GM12878 (cell line): ENCODE data around the gene EID1. TPM values are rescaled to one million over a fixed set of nuclear protein-coding genes. Genes with fewer than 3 reads are reported as not detected.

Experiments used
- BRCA1 ChIP-seq: IDR thresholded peaks from 2 replicates; pipeline ENCODE4 v1.6.1; 2011; ENCODE audit warnings: low read depth, low read length, improper control_type of control experiment
- CHD4 ChIP-seq: fragments of 200-600 bp; sonication (generic); IDR thresholded peaks from 2 replicates; pipeline ENCODE4 v1.6.1; 2016; ENCODE audit warnings: mild to moderate bottlenecking
- CREM ChIP-seq: IDR thresholded peaks from 2 replicates; pipeline ENCODE4 v1.6.1; 2014; ENCODE audit warnings: antibody characterized with exemption, low read depth
- FOXK2 ChIP-seq: fragments of 450-650 bp; IDR thresholded peaks from 2 replicates; pipeline ENCODE4 v1.6.1; 2017; ENCODE audit warnings: mild to moderate bottlenecking, moderate library complexity
- GABPA ChIP-seq: IDR thresholded peaks from 2 replicates; pipeline ENCODE4 v1.6.1; 2014; ENCODE audit warnings: antibody characterized with exemption, low read depth, mild to moderate bottlenecking, inconsistent platforms
- IRF3 ChIP-seq: fragments of 450-650 bp; IDR thresholded peaks from 2 replicates; pipeline ENCODE4 v1.6.1; 2014; ENCODE audit warnings: mild to moderate bottlenecking
- KDM1A ChIP-seq: fragments of 200-600 bp; sonication (generic); IDR thresholded peaks from 2 replicates; pipeline ENCODE4 v1.6.1; 2016; ENCODE audit warnings: borderline replicate concordance
- MTA3 ChIP-seq: IDR thresholded peaks from 2 replicates; pipeline ENCODE4 v1.6.1; 2012; ENCODE audit warnings: low read length, inconsistent platforms, borderline replicate concordance
- MXI1 ChIP-seq: fragments of 150-350 bp; IDR thresholded peaks from 2 replicates; pipeline ENCODE4 v1.6.1; 2011; ENCODE audit warnings: low read depth, mild to moderate bottlenecking, inconsistent platforms, low read length, improper control_type of control experiment
- NFYB ChIP-seq: IDR thresholded peaks from 2 replicates; pipeline ENCODE4 v1.6.1; 2011; ENCODE audit warnings: low read depth, mild to moderate bottlenecking, low read length, improper control_type of control experiment, moderate library complexity; ENCODE audit not compliant: insufficient read depth
- NR2C2 ChIP-seq: IDR thresholded peaks from 2 replicates; pipeline ENCODE4 v1.6.1; 2011; ENCODE audit warnings: borderline replicate concordance, low read depth; ENCODE audit not compliant: control insufficient read depth, insufficient read length
- PAX5 ChIP-seq: IDR thresholded peaks from 2 replicates; pipeline ENCODE4 v1.6.1; 2011; ENCODE audit warnings: low read depth, low read length, borderline replicate concordance
- POLR2AphosphoS2 ChIP-seq: IDR thresholded peaks from 2 replicates; pipeline ENCODE4 v1.6.1; 2011; ENCODE audit warnings: low read depth, mild to moderate bottlenecking, low read length, improper control_type of control experiment, moderate library complexity
- RCOR1 ChIP-seq: conservative IDR thresholded peaks from 2 replicates; pipeline ENCODE4 v1.6.1; 2012; ENCODE audit warnings: low read depth, low read length, improper control_type of control experiment
- RELA ChIP-seq: fragments of 450-650 bp; IDR thresholded peaks from 2 replicates; pipeline ENCODE4 v1.8.0; 2014; ENCODE audit warnings: borderline replicate concordance; ENCODE audit not compliant: partially characterized antibody
- RELB ChIP-seq: fragments of 450-650 bp; IDR thresholded peaks from 2 replicates; pipeline ENCODE4 v1.6.1; 2017; ENCODE audit warnings: low read depth, mild to moderate bottlenecking, moderate library complexity
- REST ChIP-seq: IDR thresholded peaks from 2 replicates; pipeline ENCODE4 v1.6.1; 2012; ENCODE audit warnings: mild to moderate bottlenecking, low read depth, low read length
- SMAD5 ChIP-seq: IDR thresholded peaks from 2 replicates; pipeline ENCODE4 v1.6.1; 2016; ENCODE audit warnings: antibody characterized with exemption, low read depth
- SMARCA5 ChIP-seq: fragments of 450-650 bp; IDR thresholded peaks from 2 replicates; pipeline ENCODE4 v1.6.1; 2017; ENCODE audit warnings: mild to moderate bottlenecking
- SUZ12 ChIP-seq: fragments of 200-600 bp; sonication (generic); IDR thresholded peaks from one replicate; pipeline ENCODE4 v1.6.1; 2018; ENCODE audit warnings: antibody characterized with exemption, mild to moderate bottlenecking; ENCODE audit not compliant: unreplicated experiment
- TARDBP ChIP-seq: IDR thresholded peaks from 2 replicates; pipeline ENCODE4 v1.6.1; 2016; ENCODE audit warnings: borderline replicate concordance
- TBL1XR1 ChIP-seq: IDR thresholded peaks from 2 replicates; pipeline ENCODE4 v1.6.1; 2012; ENCODE audit warnings: low read depth, low read length, improper control_type of control experiment
- USF2 ChIP-seq: IDR thresholded peaks from 2 replicates; pipeline ENCODE4 v1.6.1; 2011; ENCODE audit warnings: low read depth, low read length, improper control_type of control experiment, borderline replicate concordance
- YY1 ChIP-seq: IDR thresholded peaks from 2 replicates; pipeline ENCODE4 v1.6.1; 2011; ENCODE audit warnings: low read depth, mild to moderate bottlenecking, low read length
- polyA plus RNA-seq, 11 experiments: library from polyadenylated mRNA; depleted of rRNA in 4 of 11; unstranded in 6 of 11; stranded (reverse) in 5 of 11; fragments of >200 nt; fragmentation: Nextera tagmentation in 4 of 11; fragmentation: Illumina TruSeq in 1 of 11; extraction: Ambion mirVana in 4 of 11; extraction: Trizol in 1 of 11; gene quantifications; 1 replicate in 1 of 11; 2 replicates in 10 of 11; pipeline versions ENCODE4 v1.2.1 to v1.2.3, GENCODE V29; 2011 to 2016; ENCODE audit warnings: inconsistent platforms in 2 of 11, missing spikeins in 2 of 11, low read depth in 1 of 11
- total RNA-seq, 4 experiments: library from RNA; depleted of rRNA in 3 of 4; stranded (reverse); fragments of >200 nt in 3 of 4; fragmentation: Illumina TruSeq in 1 of 4; extraction: Trizol in 1 of 4; gene quantifications; 2 replicates each; pipeline versions ENCODE4 v1.2.1 to v1.2.3, GENCODE V29; 2013 to 2021

The EID1 gene
- total and polyA plus RNA-seq, 10 of the 15 experiments (the other 5 are each of a cell fraction or from before 2014, with no cell fraction given): 45.6 to 210 (median 124) TPM

GRCh38 chr15:48877630-48878595, at the start of gene EID1 (continued):
- no peak for TF ChIP-seq NR2C2
- no peak for TF ChIP-seq USF2
- peak; percentile 61 for TF ChIP-seq RELB
- TF ChIP-seq TARDBP: peak; percentile 59; the same call in 1 of the 2 replicates
- TF ChIP-seq FOXK2: no peak
- TF ChIP-seq SMARCA5: no peak
- 0 out of 2 replicates have a peak, but pooled peaks have one; percentile 20 for TF ChIP-seq NFYB
- peak; percentile 31 for TF ChIP-seq RELA
- TF ChIP-seq IRF3: no peak
- peak; percentile 59; the same call in 1 of the 2 replicates for TF ChIP-seq TBL1XR1
- TF ChIP-seq YY1: peak; percentile 93
- peak; percentile 60; the same call in 1 of the 2 replicates for TF ChIP-seq PAX5
- TF ChIP-seq RCOR1: peak; percentile 83; the same call in 1 of the 2 replicates
- TF ChIP-seq SMAD5: peak; percentile 94
- TF ChIP-seq MTA3: no peak
- TF ChIP-seq CHD4: no peak
- TF ChIP-seq REST: no peak
- no peak for TF ChIP-seq SUZ12
- no peak for TF ChIP-seq GABPA
- TF ChIP-seq POLR2AphosphoS2: peak; percentile 94
- no peak for TF ChIP-seq KDM1A
- no peak for TF ChIP-seq BRCA1
- TF ChIP-seq CREM: peak; percentile 75; the same call in 1 of the 2 replicates
- peak; percentile 88 for TF ChIP-seq MXI1
